ENCODE data around the gene B3GNT2.
"Not testable (repeated sequence)": the region's sequence is repeated elsewhere in the genome, so short reads cannot be mapped to it uniquely, and the experiment has no call there.

Gene B3GNT2

DNA sequence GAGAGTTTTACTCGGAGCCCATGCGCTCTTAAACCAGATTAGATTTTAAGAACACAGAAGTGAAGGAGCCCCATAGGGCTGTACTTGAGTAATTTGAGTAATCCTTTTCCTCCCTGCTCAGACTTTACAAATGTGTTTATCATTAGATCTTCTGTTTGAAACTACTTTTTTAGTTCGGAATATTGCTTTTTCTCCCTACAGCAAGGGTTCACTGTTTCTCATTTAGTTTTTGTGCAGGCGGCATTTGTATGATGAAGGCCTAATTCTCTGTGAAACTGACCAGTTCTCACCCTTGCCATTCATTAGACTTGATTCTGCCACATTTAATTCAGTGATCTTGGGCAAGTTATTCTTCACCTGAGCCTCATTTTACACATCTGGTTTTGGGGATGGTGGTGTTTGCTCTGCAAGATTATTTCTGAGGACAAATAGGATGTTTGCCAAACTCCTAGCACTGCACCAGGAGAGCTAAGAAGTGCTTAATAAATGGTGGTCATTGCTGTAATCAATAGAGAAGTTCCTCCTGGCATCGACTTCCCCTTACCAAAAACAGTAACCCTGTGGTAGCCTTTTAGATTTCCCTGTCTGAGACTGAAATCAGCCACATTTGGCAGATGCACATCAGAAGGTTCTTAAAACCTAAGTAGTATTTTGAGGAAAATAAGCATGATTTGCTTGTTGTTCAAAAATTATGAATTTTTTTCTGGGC, 2.2 kb downstream of the B3GNT2 start:
- Histone ChIP-seq H3K27me3 (ENCODE audit: insufficient read depth, poor library complexity, severe bottlenecking) (no peaks in the 10 kb centered on the region), H3K27ac (replicated peaks) (peak overlapping the region; percentile 93), H3K4me3 (replicated peaks; ENCODE audit: insufficient read depth, low read length) (peak overlapping the region; percentile 84)
- peak in 1 of 2 experiments; percentile 61 for DNase-seq (ENCODE audit: low read depth in 1 of 2, low spot score in 1 of 2)
- TF ChIP-seq, protein P1, sequence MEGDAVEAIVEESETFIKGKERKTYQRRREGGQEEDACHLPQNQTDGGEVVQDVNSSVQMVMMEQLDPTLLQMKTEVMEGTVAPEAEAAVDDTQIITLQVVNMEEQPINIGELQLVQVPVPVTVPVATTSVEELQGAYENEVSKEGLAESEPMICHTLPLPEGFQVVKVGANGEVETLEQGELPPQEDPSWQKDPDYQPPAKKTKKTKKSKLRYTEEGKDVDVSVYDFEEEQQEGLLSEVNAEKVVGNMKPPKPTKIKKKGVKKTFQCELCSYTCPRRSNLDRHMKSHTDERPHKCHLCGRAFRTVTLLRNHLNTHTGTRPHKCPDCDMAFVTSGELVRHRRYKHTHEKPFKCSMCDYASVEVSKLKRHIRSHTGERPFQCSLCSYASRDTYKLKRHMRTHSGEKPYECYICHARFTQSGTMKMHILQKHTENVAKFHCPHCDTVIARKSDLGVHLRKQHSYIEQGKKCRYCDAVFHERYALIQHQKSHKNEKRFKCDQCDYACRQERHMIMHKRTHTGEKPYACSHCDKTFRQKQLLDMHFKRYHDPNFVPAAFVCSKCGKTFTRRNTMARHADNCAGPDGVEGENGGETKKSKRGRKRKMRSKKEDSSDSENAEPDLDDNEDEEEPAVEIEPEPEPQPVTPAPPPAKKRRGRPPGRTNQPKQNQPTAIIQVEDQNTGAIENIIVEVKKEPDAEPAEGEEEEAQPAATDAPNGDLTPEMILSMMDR (IDR thresholded peaks at IDR 0.05; ENCODE audit: insufficient read depth, low read length): no peak
- peak; percentile 74; the same call in 1 of the 2 replicates for TF ChIP-seq SPI1 (IDR thresholded peaks at IDR 0.05; ENCODE audit: borderline replicate concordance, low read depth)

DNA sequence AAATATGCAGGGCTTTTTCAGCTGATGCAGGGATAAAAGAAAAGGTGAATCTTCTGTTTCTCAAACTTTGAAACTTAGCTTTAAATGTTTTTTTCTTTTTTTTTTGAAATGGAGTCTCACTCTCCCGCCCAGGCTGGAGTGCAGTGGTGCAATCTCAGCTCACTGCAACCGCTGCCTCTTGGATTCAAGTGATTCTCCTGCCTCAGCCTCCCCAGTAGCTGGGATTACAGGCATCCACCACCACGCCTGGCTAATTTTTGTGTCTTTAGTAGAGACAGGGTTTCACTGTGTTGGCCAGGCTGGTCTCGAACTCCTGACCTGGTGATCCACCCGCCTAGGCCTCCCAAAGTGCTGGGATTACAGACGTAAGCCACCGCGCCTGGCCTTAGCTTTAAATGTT, 2.9 kb downstream of the B3GNT2 start:
- not testable (repeated sequence) for H3K4me3 ChIP-seq (replicated peaks; ENCODE audit: insufficient read depth, low read length); H3K27me3 ChIP-seq (ENCODE audit: insufficient read depth, poor library complexity, severe bottlenecking); DNase-seq (ENCODE audit: low read depth in 1 of 2, low spot score in 1 of 2)
- peak overlapping the region; percentile 93 for H3K27ac ChIP-seq (replicated peaks)

DNA sequence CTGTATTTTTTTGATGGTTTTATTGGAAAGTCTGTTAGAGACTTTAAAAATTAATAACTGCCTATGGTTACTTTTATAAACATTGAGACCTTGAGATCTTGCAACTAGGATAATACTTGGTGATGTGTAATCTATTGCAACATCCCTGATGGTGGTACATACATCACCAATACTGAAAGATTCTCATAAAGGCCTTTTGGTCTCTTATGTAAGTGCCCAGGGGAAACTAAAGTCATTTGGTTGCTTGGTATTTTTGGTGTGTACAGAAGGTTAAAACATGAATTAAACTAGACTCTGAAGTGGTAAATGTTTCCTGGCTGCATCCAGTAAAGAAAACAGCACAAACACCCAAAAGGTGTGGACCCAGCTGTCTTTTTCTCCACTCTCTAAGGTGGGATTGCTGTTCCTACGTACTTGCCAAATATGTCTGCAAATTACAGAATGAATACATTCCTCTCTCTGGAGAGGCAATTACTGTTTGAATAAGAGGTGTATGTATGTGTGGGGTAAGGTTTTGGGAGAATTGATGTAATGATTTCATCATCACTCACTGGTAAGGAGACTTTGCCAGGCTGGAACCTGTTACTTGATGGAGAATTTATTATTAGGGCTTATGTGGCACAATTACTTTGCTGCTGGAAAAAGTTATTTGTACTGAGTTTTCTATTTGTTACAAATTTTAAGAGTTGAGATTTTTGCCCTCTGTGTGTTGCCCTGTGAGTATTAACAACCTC, 3.6 kb downstream of the B3GNT2 start:
- Histone ChIP-seq H3K27me3 (ENCODE audit: insufficient read depth, poor library complexity, severe bottlenecking) (no peaks in the 10 kb centered on the region), H3K4me3 (replicated peaks; ENCODE audit: insufficient read depth, low read length) (no peak overlapping the region), H3K27ac (replicated peaks) (peak overlapping the region; percentile 13; the same call in 1 of the 2 replicates)
- no peak for DNase-seq (ENCODE audit: low read depth in 1 of 2, low spot score in 1 of 2)
- TF ChIP-seq, protein P1 (IDR thresholded peaks at IDR 0.05; ENCODE audit: insufficient read depth, low read length): no peak
- TF ChIP-seq SPI1 (IDR thresholded peaks at IDR 0.05; ENCODE audit: borderline replicate concordance, low read depth): no peak

DNA sequence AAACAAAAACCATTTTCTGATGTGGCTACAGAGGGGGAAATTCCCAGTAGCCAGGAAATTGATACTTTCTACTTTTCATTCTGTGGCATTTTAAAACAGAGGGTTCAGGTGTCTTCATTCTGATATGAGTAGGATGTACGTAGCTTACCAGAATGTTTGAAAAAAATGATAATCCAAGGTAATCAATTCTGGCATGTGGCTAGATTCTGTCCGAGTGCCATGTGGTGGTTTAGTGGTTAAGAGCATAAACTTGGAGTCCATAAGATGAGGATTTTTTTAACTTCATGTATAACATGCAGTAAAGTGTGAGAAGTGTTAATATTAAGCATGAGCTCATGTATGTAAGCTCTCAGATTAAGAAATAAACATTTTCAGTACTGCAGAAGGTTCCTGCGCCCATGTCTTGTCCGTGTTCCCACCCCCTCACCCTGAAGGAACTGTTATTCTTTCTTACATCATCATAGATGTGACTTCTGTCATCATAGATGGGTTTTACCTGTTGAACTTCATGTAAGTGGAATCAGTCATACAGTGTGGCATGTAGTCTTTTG, 4.5 kb downstream of the B3GNT2 start:
- no peaks in the 10 kb centered on the region for H3K27me3 ChIP-seq (ENCODE audit: insufficient read depth, poor library complexity, severe bottlenecking)

More for the DNA sequence above, 4.5 kb downstream of the B3GNT2 start:
- H3K4me3 ChIP-seq (replicated peaks; ENCODE audit: insufficient read depth, low read length): no peak overlapping the region
- TF ChIP-seq POLR2AphosphoS5 (IDR thresholded peaks at IDR 0.05; ENCODE audit: low read depth): no peak
- TF ChIP-seq, protein P2, sequence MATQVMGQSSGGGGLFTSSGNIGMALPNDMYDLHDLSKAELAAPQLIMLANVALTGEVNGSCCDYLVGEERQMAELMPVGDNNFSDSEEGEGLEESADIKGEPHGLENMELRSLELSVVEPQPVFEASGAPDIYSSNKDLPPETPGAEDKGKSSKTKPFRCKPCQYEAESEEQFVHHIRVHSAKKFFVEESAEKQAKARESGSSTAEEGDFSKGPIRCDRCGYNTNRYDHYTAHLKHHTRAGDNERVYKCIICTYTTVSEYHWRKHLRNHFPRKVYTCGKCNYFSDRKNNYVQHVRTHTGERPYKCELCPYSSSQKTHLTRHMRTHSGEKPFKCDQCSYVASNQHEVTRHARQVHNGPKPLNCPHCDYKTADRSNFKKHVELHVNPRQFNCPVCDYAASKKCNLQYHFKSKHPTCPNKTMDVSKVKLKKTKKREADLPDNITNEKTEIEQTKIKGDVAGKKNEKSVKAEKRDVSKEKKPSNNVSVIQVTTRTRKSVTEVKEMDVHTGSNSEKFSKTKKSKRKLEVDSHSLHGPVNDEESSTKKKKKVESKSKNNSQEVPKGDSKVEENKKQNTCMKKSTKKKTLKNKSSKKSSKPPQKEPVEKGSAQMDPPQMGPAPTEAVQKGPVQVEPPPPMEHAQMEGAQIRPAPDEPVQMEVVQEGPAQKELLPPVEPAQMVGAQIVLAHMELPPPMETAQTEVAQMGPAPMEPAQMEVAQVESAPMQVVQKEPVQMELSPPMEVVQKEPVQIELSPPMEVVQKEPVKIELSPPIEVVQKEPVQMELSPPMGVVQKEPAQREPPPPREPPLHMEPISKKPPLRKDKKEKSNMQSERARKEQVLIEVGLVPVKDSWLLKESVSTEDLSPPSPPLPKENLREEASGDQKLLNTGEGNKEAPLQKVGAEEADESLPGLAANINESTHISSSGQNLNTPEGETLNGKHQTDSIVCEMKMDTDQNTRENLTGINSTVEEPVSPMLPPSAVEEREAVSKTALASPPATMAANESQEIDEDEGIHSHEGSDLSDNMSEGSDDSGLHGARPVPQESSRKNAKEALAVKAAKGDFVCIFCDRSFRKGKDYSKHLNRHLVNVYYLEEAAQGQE (IDR thresholded peaks at IDR 0.05; ENCODE audit: insufficient replicate concordance, low read depth): no peak
- TF ChIP-seq, protein P1 (IDR thresholded peaks at IDR 0.05; ENCODE audit: insufficient read depth, low read length): no peak
- TF ChIP-seq GABPA (IDR thresholded peaks at IDR 0.05; ENCODE audit: low read depth): no peak
- TF ChIP-seq SPI1 (IDR thresholded peaks at IDR 0.05; ENCODE audit: borderline replicate concordance, low read depth): no peak
- H3K27ac ChIP-seq (replicated peaks): peak overlapping the region; percentile 13; the same call in 1 of the 2 replicates
- no peak for DNase-seq (ENCODE audit: low read depth in 1 of 2, low spot score in 1 of 2)
